Immature natural killer cell (primary cell): ENCODE measurements around the gene MSRB3. TPM values are rescaled to one million over a fixed set of nuclear protein-coding genes. Genes with fewer than 3 reads are reported as not detected.
"Not testable (repeated sequence)": the region's sequence is repeated elsewhere in the genome, so short reads cannot be mapped to it uniquely, and the experiment has no call there.

Experiments used
- DNase-seq, 3 donors: peaks; one replicate each; pipeline ENCODE4 v3.0.0; 2022; ENCODE audit warnings: mixed read lengths in 1 of 3
- H3K27ac Mint-ChIP-seq, 6 donors: one replicate each; pipeline ENCODE4 v1.8.0; 2020; ENCODE audit warnings: mixed read lengths in 6 of 6, mild to moderate bottlenecking in 5 of 6, inconsistent platforms in 4 of 6, moderate library complexity in 3 of 6
- H3K27me3 Mint-ChIP-seq, 3 donors: one replicate each; pipeline ENCODE4 v1.8.0; 2020 to 2021; ENCODE audit warnings: low read depth in 3 of 3, mild to moderate bottlenecking in 3 of 3, mixed read lengths in 3 of 3, moderate library complexity in 3 of 3, inconsistent platforms in 1 of 3
- H3K36me3 Mint-ChIP-seq, 3 donors: one replicate each; pipeline ENCODE4 v1.8.0; 2020; ENCODE audit warnings: mixed read lengths in 3 of 3, inconsistent platforms in 2 of 3, mild to moderate bottlenecking in 2 of 3
- H3K4me1 Mint-ChIP-seq, 2 donors: one replicate each; pipeline ENCODE4 v1.8.0; 2020; ENCODE audit warnings: inconsistent platforms in 2 of 2, mild to moderate bottlenecking in 2 of 2, mixed read lengths in 2 of 2, moderate library complexity in 1 of 2
- H3K4me3 Mint-ChIP-seq, 5 donors: one replicate each; pipeline ENCODE4 v1.8.0; 2020; ENCODE audit warnings: mild to moderate bottlenecking in 5 of 5, mixed read lengths in 5 of 5, inconsistent platforms in 3 of 5, moderate library complexity in 3 of 5
- H3K9me3 Mint-ChIP-seq, 6 donors: one replicate each; pipeline ENCODE4 v1.8.0; 2020; ENCODE audit warnings: mild to moderate bottlenecking in 6 of 6, mixed read lengths in 6 of 6, inconsistent platforms in 4 of 6, moderate library complexity in 3 of 6
- polyA plus RNA-seq, 3 donors: library from polyadenylated mRNA; unstranded; fragments of 300-500 nt; fragmentation: Illumina TruSeq; gene quantifications; one replicate each; pipeline ENCODE4 v1.2.3, GENCODE V29; 2021

Gene MSRB3
- polyA plus RNA-seq, 3 donors from 2014 or later: 3.0 to 4.6 (median 3.2) TPM

- DNase-seq: no peak
- Mint-ChIP-seq H3K4me3 (no peak overlapping the region), H3K4me1 (no peaks in the 10 kb centered on the region), H3K36me3 (no peaks in the 10 kb centered on the region), H3K27ac (no peak overlapping the region), H3K27me3 (peaks cover 0 to 3% (median 0%) of the 10 kb centered on the region in 3 donors), H3K9me3 (peaks cover 0 to 6% (median 0%) of the 10 kb centered on the region in 6 donors)
These were observed 22.3 kb downstream of the MSRB3 start for GRCh38 chr12:65300679-65301349.

GRCh38 chr12:65302891-65303290, 24.4 kb downstream of the MSRB3 start:
- Mint-ChIP-seq H3K36me3 (no peaks in the 10 kb centered on the region), H3K27me3 (peaks cover 0 to 3% (median 0%) of the 10 kb centered on the region in 3 donors), H3K4me3 (no peak overlapping the region), H3K9me3 (no peaks in the 10 kb centered on the region), H3K4me1 (no peaks in the 10 kb centered on the region), H3K27ac (no peak overlapping the region)
- DNase-seq: no peak

GRCh38 chr12:65305346-65305950, 27.0 kb downstream of the MSRB3 start:
- Mint-ChIP-seq H3K36me3 (no peaks in the 10 kb centered on the region), H3K4me3 (no peak overlapping the region), H3K9me3 (no peaks in the 10 kb centered on the region), H3K27me3 (peaks cover 0 to 5% (median 0%) of the 10 kb centered on the region in 3 donors), H3K4me1 (peaks cover 0 to 6% of the 10 kb centered on the region in 2 donors), H3K27ac (no peak overlapping the region)
- no peak for DNase-seq

GRCh38 chr12:65306366-65307168, 28.1 kb downstream of the MSRB3 start:
- H3K4me1 Mint-ChIP-seq: peaks cover 0 to 6% of the 10 kb centered on the region in 2 donors
- H3K9me3 Mint-ChIP-seq: no peaks in the 10 kb centered on the region
- H3K4me3 Mint-ChIP-seq: no peak overlapping the region
- H3K36me3 Mint-ChIP-seq: no peaks in the 10 kb centered on the region
- no peak for DNase-seq
- H3K27me3 Mint-ChIP-seq: peaks cover 0 to 5% (median 0%) of the 10 kb centered on the region in 3 donors
- H3K27ac Mint-ChIP-seq: no peak overlapping the region

GRCh38 chr12:65307169-65307501, 28.7 kb downstream of the MSRB3 start:
- H3K36me3 Mint-ChIP-seq: no peaks in the 10 kb centered on the region
- H3K4me3 Mint-ChIP-seq: no peak overlapping the region
- no peaks in the 10 kb centered on the region for H3K9me3 Mint-ChIP-seq
- H3K27ac Mint-ChIP-seq: no peak overlapping the region
- DNase-seq: no peak
- H3K4me1 Mint-ChIP-seq: peaks cover 0 to 6% of the 10 kb centered on the region in 2 donors
- peaks cover 0 to 5% (median 0%) of the 10 kb centered on the region in 3 donors for H3K27me3 Mint-ChIP-seq

GRCh38 chr12:65308006-65308405, 29.5 kb downstream of the MSRB3 start:
- H3K36me3 Mint-ChIP-seq: no peaks in the 10 kb centered on the region
- H3K27me3 Mint-ChIP-seq: peaks cover 0 to 5% (median 0%) of the 10 kb centered on the region in 3 donors
- no peaks in the 10 kb centered on the region for H3K9me3 Mint-ChIP-seq
- H3K4me1 Mint-ChIP-seq: peaks cover 0 to 6% of the 10 kb centered on the region in 2 donors
- no peak overlapping the region for H3K4me3 Mint-ChIP-seq
- H3K27ac Mint-ChIP-seq: no peak overlapping the region
- DNase-seq: no peak

GRCh38 chr12:65308601-65309071, 30.2 kb downstream of the MSRB3 start:
- Mint-ChIP-seq H3K36me3 (no peaks in the 10 kb centered on the region), H3K4me3 (no peak overlapping the region), H3K4me1 (peaks cover 0 to 6% of the 10 kb centered on the region in 2 donors), H3K9me3 (no peaks in the 10 kb centered on the region), H3K27me3 (peaks cover 0 to 5% (median 0%) of the 10 kb centered on the region in 3 donors), H3K27ac (no peak overlapping the region)
- DNase-seq: no peak

GRCh38 chr12:65311260-65311659, 32.8 kb downstream of the MSRB3 start:
- no peak overlapping the region for H3K4me3 Mint-ChIP-seq
- no peak overlapping the region for H3K27ac Mint-ChIP-seq

GRCh38 chr12:65313719-65314317, 35.3 kb downstream of the MSRB3 start:
- no peak for DNase-seq
- no peaks in the 10 kb centered on the region for H3K4me1 Mint-ChIP-seq
- no peak overlapping the region for H3K27ac Mint-ChIP-seq
- no peaks in the 10 kb centered on the region for H3K36me3 Mint-ChIP-seq
- no peak overlapping the region for H3K4me3 Mint-ChIP-seq
- peaks cover 2 to 4% (median 3%) of the 10 kb centered on the region in 3 donors for H3K27me3 Mint-ChIP-seq
- H3K9me3 Mint-ChIP-seq: peaks cover 0 to 2% (median 0%) of the 10 kb centered on the region in 6 donors

More at GRCh38 chr12:65311260-65311659, 32.8 kb downstream of the MSRB3 start:
- H3K4me1 Mint-ChIP-seq: peaks cover 0 to 6% of the 10 kb centered on the region in 2 donors
- H3K36me3 Mint-ChIP-seq: no peaks in the 10 kb centered on the region
- no peak for DNase-seq
- no peaks in the 10 kb centered on the region for H3K9me3 Mint-ChIP-seq
- peaks cover 0 to 2% (median 0%) of the 10 kb centered on the region in 3 donors for H3K27me3 Mint-ChIP-seq

GRCh38 chr12:65315238-65315637, 36.8 kb downstream of the MSRB3 start:
- H3K4me3 Mint-ChIP-seq, H3K27me3 Mint-ChIP-seq, H3K27ac Mint-ChIP-seq: not testable (repeated sequence)

GRCh38 chr12:65318186-65318685, 39.8 kb downstream of the MSRB3 start:
- peaks cover 0 to 2% (median 0%) of the 10 kb centered on the region in 6 donors for H3K9me3 Mint-ChIP-seq
- no peak overlapping the region for H3K27ac Mint-ChIP-seq
- DNase-seq: no peak
- no peak overlapping the region for H3K4me3 Mint-ChIP-seq
- H3K4me1 Mint-ChIP-seq: no peaks in the 10 kb centered on the region
- H3K27me3 Mint-ChIP-seq: peaks cover 0 to 8% (median 6%) of the 10 kb centered on the region in 3 donors
- no peaks in the 10 kb centered on the region for H3K36me3 Mint-ChIP-seq

More at GRCh38 chr12:65315238-65315637, 36.8 kb downstream of the MSRB3 start:
- DNase-seq, H3K9me3 Mint-ChIP-seq, H3K4me1 Mint-ChIP-seq, H3K36me3 Mint-ChIP-seq: not testable (repeated sequence)

GRCh38 chr12:65319688-65320200, 41.3 kb downstream of the MSRB3 start:
- peaks cover 0 to 2% (median 0%) of the 10 kb centered on the region in 6 donors for H3K9me3 Mint-ChIP-seq
- H3K4me3 Mint-ChIP-seq: no peak overlapping the region
- peaks cover 2 to 8% (median 6%) of the 10 kb centered on the region in 3 donors for H3K27me3 Mint-ChIP-seq
- no peak overlapping the region for H3K27ac Mint-ChIP-seq
- no peaks in the 10 kb centered on the region for H3K36me3 Mint-ChIP-seq
- H3K4me1 Mint-ChIP-seq: no peaks in the 10 kb centered on the region
- DNase-seq: no peak

- no peaks in the 10 kb centered on the region for H3K9me3 Mint-ChIP-seq
- no peaks in the 10 kb centered on the region for H3K36me3 Mint-ChIP-seq
- no peak overlapping the region for H3K27ac Mint-ChIP-seq
These were observed 44.6 kb downstream of the MSRB3 start for GRCh38 chr12:65323070-65323469.

More at GRCh38 chr12:65323070-65323469, 44.6 kb downstream of the MSRB3 start:
- no peak overlapping the region for H3K4me3 Mint-ChIP-seq
- DNase-seq: no peak
- H3K4me1 Mint-ChIP-seq: no peaks in the 10 kb centered on the region
- H3K27me3 Mint-ChIP-seq: peaks cover 2 to 6% (median 6%) of the 10 kb centered on the region in 3 donors
